Activated naive CD8-positive, alpha-beta T cell treated with anti-CD3 and anti-CD28 coated beads, Interleukin-2, amount 10 ng/mL, durations not matched to agents 7 days and 5 days (primary cell): ENCODE measurements around the gene MYL9. TPM values are rescaled to one million over a fixed set of nuclear protein-coding genes. Genes with fewer than 3 reads are reported as not detected.
"Not testable (repeated sequence)": the region's sequence is repeated elsewhere in the genome, so short reads cannot be mapped to it uniquely, and the experiment has no call there.

Experiments
- ATAC-seq: fragments of 150-1000 bp; cut with Tn5 transposase; one replicate; pipeline ENCODE4 v1.10.0; 2021; ENCODE audit warnings: low read depth, moderate library complexity
- POLR2A ChIA-PET: fragments of 350-600 bp; sonication (Branson Sonifier 250); formaldehyde crosslinking; loops from one replicate; lab custom pipeline; 2021; ENCODE audit warnings: antibody characterized with exemption; lab: Charles Lee
- DNase-seq: peaks from one replicate; pipeline ENCODE4 v3.0.0; 2021
- H3K27ac Mint-ChIP-seq: one replicate; pipeline ENCODE4 v1.8.0; 2022; ENCODE audit warnings: mild to moderate bottlenecking, mixed read lengths
- H3K27me3 Mint-ChIP-seq: one replicate; pipeline ENCODE4 v1.8.0; 2022; ENCODE audit warnings: mild to moderate bottlenecking, moderate library complexity, mixed read lengths
- H3K36me3 Mint-ChIP-seq: one replicate; pipeline ENCODE4 v1.8.0; 2021; ENCODE audit warnings: mild to moderate bottlenecking, mixed read lengths
- H3K4me1 Mint-ChIP-seq: one replicate; pipeline ENCODE4 v1.8.0; 2021; ENCODE audit warnings: mixed read lengths
- H3K4me3 Mint-ChIP-seq: one replicate; pipeline ENCODE4 v1.8.0; 2022; ENCODE audit warnings: mild to moderate bottlenecking, moderate library complexity, mixed read lengths
- H3K9me3 Mint-ChIP-seq: one replicate; pipeline ENCODE4 v1.8.0; 2021; ENCODE audit warnings: mixed read lengths
- total RNA-seq, 2 experiments: library from RNA; stranded (reverse); gene quantifications; one replicate each; pipeline ENCODE4 v1.2.3, GENCODE V29; 2021

The MYL9 gene
- total RNA-seq, 2 experiments from 2014 or later = 0.51 to 0.61 TPM

DNA sequence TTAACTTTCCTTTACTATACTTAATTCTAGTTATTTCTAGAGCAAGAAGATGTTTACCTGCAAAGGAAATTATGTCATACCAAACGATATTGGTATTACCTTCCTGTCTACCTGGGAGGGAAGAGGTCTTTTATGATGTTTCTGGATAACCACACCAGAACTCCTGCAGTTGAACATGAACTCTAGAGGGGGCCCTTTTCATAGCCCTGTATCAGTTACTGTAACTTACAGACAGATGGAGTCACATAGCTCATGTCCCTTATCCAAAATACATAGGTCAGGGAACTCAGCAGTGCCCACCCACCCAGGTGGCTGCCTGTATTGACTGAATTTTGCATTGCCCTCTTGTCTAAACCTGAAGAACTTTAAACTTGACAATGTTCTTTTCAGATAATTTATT is 35.1 kb upstream of the MYL9 start:
- POLR2A ChIA-PET = interaction anchor here (1.4 to 1.5 kb wide), 2 partner anchors 100 to 103 kb away, joined by 3 read pairs; partner anchors contain the start of gene RAB5IF
- DNase-seq (no peak), ATAC-seq (peak; percentile 91)
- Mint-ChIP-seq H3K27me3 (no peaks in the 10 kb centered on the region), H3K36me3 (peaks cover 2% of the 10 kb centered on the region), H3K27ac (no peak overlapping the region), H3K4me1 (peaks cover 8% of the 10 kb centered on the region), H3K9me3 (no peaks in the 10 kb centered on the region), H3K4me3 (no peak overlapping the region)

GRCh38 chr20:36507746-36508145 is 33.6 kb upstream of the MYL9 start:
- Mint-ChIP-seq H3K4me1 (peaks cover 8% of the 10 kb centered on the region), H3K4me3 (no peak overlapping the region), H3K36me3 (peaks cover 6% of the 10 kb centered on the region), H3K9me3 (no peaks in the 10 kb centered on the region), H3K27me3 (no peaks in the 10 kb centered on the region), H3K27ac (no peak overlapping the region)
- POLR2A ChIA-PET = no interaction called here
- no peak for ATAC-seq
- DNase-seq = no peak

- ATAC-seq (no peak), DNase-seq (no peak)
- Mint-ChIP-seq H3K9me3 (no peaks in the 10 kb centered on the region), H3K4me3 (no peak overlapping the region), H3K36me3 (peaks cover 1% of the 10 kb centered on the region), H3K27me3 (no peaks in the 10 kb centered on the region), H3K27ac (no peak overlapping the region), H3K4me1 (no peaks in the 10 kb centered on the region)
- POLR2A ChIA-PET = no interaction called here
Observed at GRCh38 chr20:36519012-36519719, 22.2 kb upstream of the MYL9 start.

- no peak overlapping the region for H3K4me3 Mint-ChIP-seq
- H3K27me3 Mint-ChIP-seq = no peaks in the 10 kb centered on the region
- H3K9me3 Mint-ChIP-seq = no peaks in the 10 kb centered on the region
- ATAC-seq = no peak
- H3K36me3 Mint-ChIP-seq = peaks cover 1% of the 10 kb centered on the region
- DNase-seq = no peak
- no peaks in the 10 kb centered on the region for H3K4me1 Mint-ChIP-seq
- no peak overlapping the region for H3K27ac Mint-ChIP-seq
- POLR2A ChIA-PET = no interaction called here
Observed at GRCh38 chr20:36519944-36520343, 21.4 kb upstream of the MYL9 start.

- no peaks in the 10 kb centered on the region for H3K9me3 Mint-ChIP-seq
- H3K36me3 Mint-ChIP-seq = peaks cover 1% of the 10 kb centered on the region
- no peaks in the 10 kb centered on the region for H3K27me3 Mint-ChIP-seq
- ATAC-seq (no peak), DNase-seq (no peak)
- no peak overlapping the region for H3K4me3 Mint-ChIP-seq
- no peaks in the 10 kb centered on the region for H3K4me1 Mint-ChIP-seq
- H3K27ac Mint-ChIP-seq = no peak overlapping the region
- POLR2A ChIA-PET = interaction anchor here (0.6 kb wide), 1 partner anchor 67 kb away, joined by 3 read pairs; no protein-coding TSS in a partner anchor
Observed at GRCh38 chr20:36521526-36521925, 19.8 kb upstream of the MYL9 start.

- H3K36me3 Mint-ChIP-seq, DNase-seq, ATAC-seq, POLR2A ChIA-PET, H3K4me3 Mint-ChIP-seq, H3K4me1 Mint-ChIP-seq, H3K27ac Mint-ChIP-seq, H3K9me3 Mint-ChIP-seq, H3K27me3 Mint-ChIP-seq: not testable (repeated sequence)
Observed at GRCh38 chr20:36522412-36522811, 18.9 kb upstream of the MYL9 start.

DNA sequence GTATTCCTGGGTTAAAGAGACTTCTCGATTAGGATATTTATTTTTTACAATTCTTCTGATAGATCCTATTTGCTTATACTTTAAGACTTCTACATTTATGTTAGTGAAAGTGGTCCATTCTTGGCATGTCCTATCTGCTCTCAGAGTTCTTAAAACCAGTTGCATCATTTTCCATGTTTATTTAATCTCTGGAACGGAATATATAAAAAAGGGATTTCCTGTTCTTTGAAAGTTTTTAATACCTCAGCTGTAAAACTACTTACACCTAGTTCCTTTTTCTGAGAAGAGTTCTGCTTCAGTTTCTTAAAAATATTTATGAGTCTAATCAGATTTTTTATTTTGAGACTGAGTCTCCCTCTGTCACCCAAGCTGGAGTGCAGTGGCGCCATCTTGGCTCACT is 18.0 kb upstream of the MYL9 start:
- H3K9me3 Mint-ChIP-seq = no peaks in the 10 kb centered on the region
- POLR2A ChIA-PET = no interaction called here
- no peaks in the 10 kb centered on the region for H3K4me1 Mint-ChIP-seq
- peaks cover 1% of the 10 kb centered on the region for H3K36me3 Mint-ChIP-seq
- H3K27ac Mint-ChIP-seq = no peak overlapping the region
- ATAC-seq = no peak
- no peak overlapping the region for H3K4me3 Mint-ChIP-seq
- DNase-seq = no peak
- H3K27me3 Mint-ChIP-seq = no peaks in the 10 kb centered on the region

DNA sequence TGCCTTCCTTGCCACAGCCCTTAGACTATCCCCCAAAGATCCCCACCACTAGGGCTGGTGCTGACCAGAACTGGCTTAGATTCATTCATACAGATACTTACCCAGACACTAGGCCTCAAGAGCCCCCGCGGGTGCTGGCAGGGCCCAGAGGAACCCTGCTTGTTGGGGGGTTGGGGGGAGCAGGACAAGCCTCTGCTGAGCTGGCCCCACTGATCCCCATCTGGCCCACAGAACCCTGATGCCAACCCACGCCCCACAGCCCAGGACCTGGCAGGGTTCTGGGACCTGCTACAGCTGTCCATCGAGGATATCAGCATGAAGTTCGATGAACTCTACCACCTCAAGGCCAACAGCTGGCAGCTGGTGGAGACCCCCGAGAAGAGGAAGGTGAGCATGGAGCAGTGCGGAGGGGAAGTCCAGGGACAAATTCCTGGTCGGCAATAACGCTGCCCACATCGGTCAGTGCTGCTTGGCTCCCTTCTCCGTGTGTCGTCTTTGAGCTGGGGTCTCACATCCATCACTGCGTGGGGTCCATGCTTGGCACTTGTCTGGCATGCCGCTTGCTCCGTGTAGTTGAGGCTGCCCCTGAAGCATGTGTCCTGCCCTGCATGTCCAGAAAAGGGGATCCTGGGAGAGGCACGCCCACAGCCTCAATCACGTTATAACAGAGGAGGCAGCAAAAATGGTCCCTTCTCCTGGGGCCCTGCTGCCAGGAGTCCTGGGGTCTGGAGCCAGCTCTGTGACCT is 15.5 kb upstream of the MYL9 start:
- H3K27me3 Mint-ChIP-seq = no peaks in the 10 kb centered on the region
- no peak overlapping the region for H3K4me3 Mint-ChIP-seq
- no peaks in the 10 kb centered on the region for H3K9me3 Mint-ChIP-seq
- H3K27ac Mint-ChIP-seq = no peak overlapping the region
- no peaks in the 10 kb centered on the region for H3K4me1 Mint-ChIP-seq
- no peaks in the 10 kb centered on the region for H3K36me3 Mint-ChIP-seq
- no peak for DNase-seq
- POLR2A ChIA-PET = no interaction called here
- ATAC-seq = no peak

GRCh38 chr20:36526521-36527011 is 14.8 kb upstream of the MYL9 start:
- POLR2A ChIA-PET = no interaction called here
- ATAC-seq = no peak
- Mint-ChIP-seq H3K9me3 (no peaks in the 10 kb centered on the region), H3K27me3 (no peaks in the 10 kb centered on the region), H3K4me1 (no peaks in the 10 kb centered on the region), H3K36me3 (no peaks in the 10 kb centered on the region), H3K4me3 (no peak overlapping the region), H3K27ac (no peak overlapping the region)
- no peak for DNase-seq

GRCh38 chr20:36527331-36528125 is 13.8 kb upstream of the MYL9 start:
- DNase-seq = no peak
- ATAC-seq = no peak
- Mint-ChIP-seq H3K27ac (no peak overlapping the region), H3K4me1 (no peaks in the 10 kb centered on the region), H3K4me3 (no peak overlapping the region), H3K27me3 (no peaks in the 10 kb centered on the region), H3K36me3 (no peaks in the 10 kb centered on the region), H3K9me3 (no peaks in the 10 kb centered on the region)
- POLR2A ChIA-PET = no interaction called here

GRCh38 chr20:36528176-36528874 is 13.0 kb upstream of the MYL9 start:
- Mint-ChIP-seq H3K36me3 (no peaks in the 10 kb centered on the region), H3K9me3 (no peaks in the 10 kb centered on the region), H3K27me3 (no peaks in the 10 kb centered on the region), H3K4me3 (no peak overlapping the region), H3K27ac (no peak overlapping the region), H3K4me1 (no peaks in the 10 kb centered on the region)
- DNase-seq (no peak), ATAC-seq (no peak)
- POLR2A ChIA-PET = no interaction called here

- no peaks in the 10 kb centered on the region for H3K27me3 Mint-ChIP-seq
- ATAC-seq = no peak
- POLR2A ChIA-PET = no interaction called here
- no peaks in the 10 kb centered on the region for H3K36me3 Mint-ChIP-seq
- H3K4me3 Mint-ChIP-seq = no peak overlapping the region
- no peak overlapping the region for H3K27ac Mint-ChIP-seq
- H3K9me3 Mint-ChIP-seq = no peaks in the 10 kb centered on the region
- DNase-seq = no peak
- no peaks in the 10 kb centered on the region for H3K4me1 Mint-ChIP-seq
Observed at GRCh38 chr20:36528875-36529417, 12.4 kb upstream of the MYL9 start.

- DNase-seq = no peak
- no peak overlapping the region for H3K4me3 Mint-ChIP-seq
- ATAC-seq = no peak
- no peaks in the 10 kb centered on the region for H3K9me3 Mint-ChIP-seq
- H3K4me1 Mint-ChIP-seq = no peaks in the 10 kb centered on the region
- POLR2A ChIA-PET = no interaction called here
- no peak overlapping the region for H3K27ac Mint-ChIP-seq
- no peaks in the 10 kb centered on the region for H3K36me3 Mint-ChIP-seq
- H3K27me3 Mint-ChIP-seq = no peaks in the 10 kb centered on the region
Observed at GRCh38 chr20:36532388-36532787, 8.9 kb upstream of the MYL9 start.
